ENCODE results near the gene NELL1.

The NELL1 gene

DNA sequence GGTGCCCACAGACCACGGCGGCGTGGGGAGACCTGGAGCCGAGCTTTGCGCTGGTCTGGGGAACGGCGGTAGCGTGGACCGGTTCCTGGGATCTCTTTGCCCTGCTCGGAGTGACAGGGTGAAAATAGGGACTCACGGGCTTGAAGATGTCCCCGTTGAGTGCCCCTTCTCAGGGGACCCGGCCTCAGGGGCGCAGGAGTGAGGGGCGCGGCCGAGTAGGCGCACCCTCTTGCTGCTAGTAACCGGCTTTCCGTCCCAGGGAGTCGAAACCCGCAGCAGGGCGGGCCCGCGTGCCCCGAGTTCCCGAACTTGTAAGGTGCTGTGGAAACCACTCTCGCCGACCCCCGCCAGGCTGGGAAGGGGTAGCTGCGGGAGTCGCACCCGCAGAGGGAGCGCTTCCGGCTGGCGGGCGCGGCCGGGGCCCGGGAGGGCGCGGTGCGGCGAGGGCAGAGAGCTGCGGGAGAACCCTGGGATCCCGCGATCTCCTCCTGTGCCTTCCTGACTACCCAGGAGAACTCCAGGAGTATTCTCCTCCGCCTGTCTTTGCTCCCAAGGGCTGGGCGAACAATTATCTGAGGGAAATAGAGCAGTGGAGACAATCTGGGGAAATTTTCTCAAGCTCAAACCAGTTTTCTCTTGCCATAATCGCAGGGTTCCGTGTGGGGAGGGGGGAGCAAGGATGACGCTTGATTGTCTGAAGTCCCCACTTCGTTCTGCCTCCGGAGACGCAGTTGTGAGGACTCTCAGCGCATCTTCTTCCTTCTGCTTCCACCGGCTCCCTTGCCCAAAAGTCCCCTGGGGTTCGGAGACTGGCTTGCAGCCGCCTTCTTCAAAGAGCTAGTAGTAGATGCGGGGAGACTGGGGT, 666 bp downstream of the NELL1 start:
- no peak for DNase-seq

DNA sequence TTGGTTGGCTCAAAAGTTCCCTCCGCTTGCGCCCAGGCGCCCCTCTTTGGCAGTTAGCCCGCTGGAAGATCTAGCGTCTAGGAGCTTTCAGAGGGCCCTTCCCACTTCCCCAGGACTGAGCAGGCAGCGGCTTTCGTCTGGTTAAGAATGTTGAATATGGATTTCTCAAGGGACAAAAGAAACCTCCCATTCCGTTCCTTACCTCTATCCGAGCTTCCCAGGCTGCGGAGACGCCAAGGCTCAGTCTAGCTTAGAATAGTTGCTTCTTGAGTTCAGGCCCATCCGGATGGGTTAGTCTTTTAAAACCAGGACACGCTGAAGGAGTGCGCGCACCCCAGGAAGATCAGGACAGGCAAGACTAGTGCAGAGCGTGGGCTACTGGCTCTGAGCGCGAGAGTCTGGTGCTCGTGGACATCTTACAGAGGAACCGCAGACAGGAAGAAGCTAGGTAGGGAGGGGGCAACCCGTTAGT, 1.6 kb downstream of the NELL1 start:
- DNase-seq, result no peak

DNA sequence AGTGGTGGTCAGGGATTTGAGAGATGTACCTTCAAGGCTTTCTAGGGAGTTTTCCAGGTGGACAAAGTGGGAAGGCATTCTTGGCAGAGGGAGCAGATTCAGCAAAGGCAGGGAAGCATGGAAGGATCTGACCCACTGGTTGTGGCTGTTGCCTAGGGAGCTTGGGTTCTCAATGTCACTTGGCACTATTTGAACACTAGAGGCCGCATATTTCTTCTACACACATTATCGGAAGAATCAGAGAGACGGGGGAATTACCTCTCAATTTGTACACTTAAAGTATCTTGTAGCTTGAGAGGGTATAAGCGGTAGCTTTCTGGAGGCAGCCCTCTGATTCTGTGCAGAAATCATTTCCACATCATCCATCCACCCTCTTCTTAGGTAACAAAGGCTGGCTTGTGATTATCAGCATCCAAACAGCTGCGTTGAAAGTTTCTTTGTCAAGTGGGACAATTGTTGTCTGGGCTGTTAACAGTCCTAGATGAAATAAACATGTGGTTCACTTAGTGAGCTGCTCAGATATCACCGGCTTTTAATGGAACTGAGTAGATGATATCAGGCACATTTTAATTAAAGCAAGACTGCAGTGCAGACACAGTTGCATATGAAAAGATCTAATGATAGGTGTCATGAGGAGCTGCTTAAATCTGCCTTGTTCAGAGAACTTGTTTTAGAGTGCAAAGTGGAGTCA, 2.6 kb downstream of the NELL1 start:
- no peak for DNase-seq

DNA sequence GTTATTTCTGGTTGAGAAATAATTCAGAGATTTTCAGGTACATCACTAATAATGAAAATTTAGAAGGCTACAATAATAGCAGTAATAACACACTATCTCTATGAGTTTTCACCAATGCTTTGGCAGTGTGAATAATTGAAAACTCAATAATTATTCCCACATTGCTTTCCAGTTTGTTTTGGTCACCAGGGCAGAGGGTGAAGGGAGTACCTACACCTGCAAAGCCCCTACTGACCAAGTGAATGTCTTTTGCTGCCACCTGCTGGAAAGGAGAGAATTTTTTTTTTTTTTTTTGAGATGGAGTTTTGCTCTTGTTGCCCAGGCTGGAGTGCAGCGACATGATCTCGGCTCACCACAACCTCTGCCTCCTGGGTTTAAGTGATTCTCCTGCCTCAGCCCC, 3.2 kb downstream of the NELL1 start:
- peak in 1 of 2 donors; percentile 5 for DNase-seq

DNA sequence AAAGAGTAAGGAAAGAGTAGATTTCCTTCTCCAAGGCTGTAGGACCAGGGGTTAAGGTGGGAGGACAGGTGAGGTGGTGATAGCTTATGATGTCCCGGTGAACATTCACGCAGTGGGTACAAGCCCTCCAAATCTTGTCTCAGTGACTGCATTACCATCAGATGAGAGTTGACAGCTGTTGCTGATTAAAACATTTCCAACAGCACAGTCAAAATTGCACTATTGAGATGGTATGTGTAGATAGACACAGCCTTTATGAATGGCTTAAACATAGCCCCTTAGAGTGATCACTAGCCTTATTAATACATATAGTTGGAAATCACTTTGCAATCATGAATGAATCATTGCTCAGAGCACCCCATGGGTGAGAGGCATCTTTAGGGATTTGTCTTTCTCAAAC, 7.3 kb downstream of the NELL1 start:
- DNase-seq, result no peak

DNA sequence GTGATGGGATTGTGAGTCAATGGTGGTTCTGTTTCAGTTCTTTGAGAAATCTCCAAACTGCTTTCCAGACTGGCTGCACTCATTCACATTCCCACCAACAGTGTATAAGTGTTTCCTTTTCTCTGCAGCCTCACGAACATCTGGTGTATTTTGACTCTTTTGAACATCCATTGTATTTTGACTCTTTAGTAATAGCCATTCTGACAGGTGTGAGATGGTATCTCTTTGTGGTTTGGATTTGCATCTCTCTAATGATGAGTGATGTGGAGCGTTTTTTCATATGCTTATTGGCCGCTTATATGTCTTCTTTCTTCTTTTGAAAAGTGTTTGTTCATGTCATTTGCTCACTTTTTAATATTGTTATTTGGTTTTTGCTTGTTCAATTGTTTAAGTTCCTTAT, 19.4 kb downstream of the NELL1 start:
- no peak for DNase-seq

DNA sequence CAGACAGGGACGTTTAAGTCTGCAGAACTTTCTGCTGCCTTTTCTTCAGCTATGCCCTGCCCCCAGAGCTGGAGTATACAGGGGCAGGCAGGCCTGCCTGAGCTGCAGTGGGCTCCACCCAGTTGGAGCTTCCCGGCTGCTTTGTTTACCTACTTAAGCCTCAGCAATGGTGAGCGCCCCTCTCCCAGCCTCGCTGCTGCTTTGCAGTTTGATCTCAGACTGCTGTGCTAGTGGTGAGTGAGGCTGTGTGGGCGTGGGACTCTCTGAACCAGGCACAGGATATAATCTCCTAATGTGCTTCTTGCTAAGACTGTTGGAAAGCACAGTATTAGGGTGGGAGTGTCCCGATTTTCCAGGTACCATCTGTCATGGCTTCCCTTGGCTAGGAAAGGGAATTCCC, 38.5 kb downstream of the NELL1 start:
- no peak for DNase-seq

DNA sequence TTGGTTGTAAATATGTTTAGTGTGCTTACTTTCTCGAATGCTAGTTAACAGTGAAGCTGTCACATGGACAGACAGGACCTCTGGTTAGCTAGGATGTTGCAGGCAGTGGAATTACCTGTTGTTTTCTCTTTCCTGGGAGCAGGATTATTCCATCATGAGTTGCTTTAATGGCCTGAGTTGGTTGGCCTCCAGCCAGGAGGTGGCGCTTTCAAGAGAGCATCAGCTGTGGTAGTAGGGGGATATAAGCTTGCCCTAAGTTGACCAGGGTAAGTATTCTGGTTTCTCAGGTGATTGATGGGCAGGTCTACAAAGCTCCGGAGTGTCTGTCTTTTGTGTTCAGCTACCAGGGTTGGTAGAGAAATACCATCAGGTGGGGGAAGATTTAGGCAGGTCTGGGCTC, 43.5 kb downstream of the NELL1 start:
- no peak for DNase-seq

DNA sequence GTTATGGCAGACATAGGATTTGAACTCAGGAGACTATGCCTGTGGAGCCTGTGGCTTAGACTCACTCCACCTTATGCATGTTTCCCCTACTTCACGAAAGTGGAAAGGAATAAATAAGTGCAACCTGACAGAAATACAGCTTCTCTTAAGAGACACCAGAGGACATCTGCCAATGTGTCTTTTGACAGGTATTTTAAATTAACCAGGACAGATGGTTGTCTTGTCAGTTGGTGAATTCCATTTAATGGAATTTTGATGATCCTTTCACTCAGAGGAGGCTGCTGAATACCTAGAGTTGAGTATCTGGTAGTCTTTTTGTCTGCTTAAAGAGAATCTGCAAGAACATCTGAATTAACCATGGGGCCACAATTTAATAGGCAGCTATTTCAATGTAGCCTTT, 46.1 kb downstream of the NELL1 start:
- DNase-seq, result no peak

DNA sequence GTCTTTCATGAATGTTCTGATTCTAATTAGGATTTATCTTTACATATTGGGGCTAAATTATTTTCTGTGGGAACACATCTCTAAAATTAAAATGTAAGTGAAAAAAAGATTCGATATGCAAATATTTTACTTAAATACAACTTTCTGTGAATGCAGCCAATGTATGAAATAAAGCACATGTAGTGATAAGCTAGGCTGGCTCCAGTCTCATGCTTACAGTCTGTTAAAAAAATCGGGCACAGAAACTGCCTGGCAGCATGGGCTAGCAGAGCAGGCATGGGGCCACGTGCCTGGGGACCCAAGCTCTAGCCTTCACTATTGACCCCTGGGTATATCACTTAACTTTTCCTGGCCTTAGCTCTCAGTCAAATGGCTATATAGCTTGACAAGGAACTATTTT, 46.5 kb downstream of the NELL1 start:
- DNase-seq, result no peak

DNA sequence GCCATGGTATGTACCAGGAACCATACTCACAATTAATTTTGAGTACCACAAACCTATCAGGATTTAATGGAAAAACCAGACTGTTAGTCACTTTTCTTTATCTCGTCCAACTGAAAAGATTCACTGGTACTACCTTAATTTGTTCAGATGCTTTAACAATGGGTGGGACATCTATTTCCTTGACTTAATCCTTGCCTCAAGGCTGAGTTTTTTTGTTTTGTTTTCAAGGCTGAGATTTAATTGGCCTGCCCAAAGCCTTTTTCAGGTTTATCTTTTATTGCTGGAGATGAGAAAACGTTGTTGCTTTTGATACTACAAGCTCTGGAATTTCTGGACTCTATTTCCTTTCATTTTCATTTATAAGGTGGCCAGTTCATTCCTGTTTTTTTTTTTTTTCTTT, 50.4 kb downstream of the NELL1 start:
- no peak for DNase-seq

DNA sequence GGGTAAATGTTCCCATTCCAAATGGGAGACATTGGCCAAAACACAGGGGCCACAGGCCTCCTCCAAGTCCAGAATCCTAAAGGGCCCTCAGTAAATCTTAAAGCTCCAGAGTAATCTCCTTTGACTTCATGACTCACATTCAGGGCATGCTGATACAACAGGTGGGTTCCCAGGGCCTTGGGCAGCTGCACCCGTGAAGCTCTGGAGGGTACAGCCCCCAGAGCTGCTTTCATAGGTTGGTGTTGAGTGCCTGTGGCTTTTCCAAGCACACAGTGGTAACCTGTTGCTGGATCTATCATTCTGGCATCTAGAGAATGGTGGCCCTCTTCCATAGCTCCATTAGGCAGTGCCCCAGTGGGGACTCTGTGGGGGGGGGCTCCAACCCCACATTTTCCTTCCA, 54.0 kb downstream of the NELL1 start:
- no peak for DNase-seq

DNA sequence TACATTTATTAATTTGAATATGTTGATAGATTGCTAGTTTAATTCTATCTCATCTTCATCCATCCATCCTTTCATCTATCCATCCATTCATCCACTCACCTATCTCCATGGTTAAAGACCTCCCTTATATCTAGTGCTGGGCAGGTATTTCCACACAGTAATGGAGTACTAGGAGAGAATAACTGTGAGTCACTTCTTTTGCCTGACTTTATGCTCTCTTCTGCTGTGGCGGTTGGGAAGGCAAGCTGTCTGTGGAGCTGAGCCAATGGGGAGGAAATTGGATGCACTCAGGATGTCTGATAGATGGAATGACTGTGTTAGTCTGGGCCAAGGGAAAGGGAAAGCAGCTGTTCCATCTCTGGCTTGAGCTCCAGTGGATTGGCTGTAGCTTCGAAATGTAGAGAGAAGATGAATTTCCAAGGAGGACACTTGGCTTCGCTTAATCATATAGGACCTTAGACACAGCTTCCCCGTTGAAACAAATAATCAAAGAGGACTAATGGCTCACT, 60.3 kb downstream of the NELL1 start:
- no peak for DNase-seq

DNA sequence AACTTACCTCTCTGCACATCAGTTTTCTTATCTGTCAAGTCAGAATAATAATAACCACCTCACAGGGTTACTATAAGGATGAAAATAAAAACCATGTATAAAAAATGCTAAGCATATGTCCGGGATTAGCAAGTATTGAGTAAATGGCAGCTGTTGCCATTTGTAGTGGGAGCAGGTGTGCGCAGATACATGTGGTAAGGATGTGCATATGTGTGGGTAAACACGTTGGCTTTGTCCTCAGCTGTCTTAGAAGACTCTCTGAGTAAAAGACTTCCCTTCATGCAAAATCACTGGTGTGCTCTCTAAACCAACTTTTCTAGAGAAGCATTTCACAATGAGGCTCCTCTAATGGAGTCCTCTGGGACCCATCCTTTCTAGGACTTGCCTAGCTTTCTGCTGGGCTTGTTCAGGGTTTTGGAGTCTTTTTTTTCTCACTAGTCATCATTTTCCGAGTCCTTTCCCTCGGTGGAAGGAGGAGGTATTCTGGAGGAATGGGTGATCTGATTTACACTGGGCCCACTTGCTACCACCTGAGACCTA, 62.4 kb downstream of the NELL1 start:
- DNase-seq, result no peak

DNA sequence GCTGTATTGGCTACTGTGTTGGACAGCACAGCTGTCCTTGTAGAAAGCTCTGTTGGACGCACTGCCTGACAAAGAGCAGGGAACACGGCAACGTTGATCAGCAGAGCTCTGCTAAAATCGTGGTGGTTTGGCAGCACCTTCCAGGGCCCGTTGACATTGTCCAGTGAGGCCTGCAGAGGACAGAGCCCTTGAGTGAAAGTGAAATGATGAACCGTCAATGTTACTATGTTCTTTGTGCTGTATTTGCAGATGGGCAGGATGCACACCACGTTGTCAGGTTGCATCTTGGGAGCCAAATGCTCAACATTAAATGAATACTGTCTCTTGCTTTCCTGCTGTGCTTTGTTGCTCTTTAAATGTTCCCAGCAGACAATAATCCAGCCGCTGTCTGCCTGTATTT, 69.7 kb downstream of the NELL1 start:
- no peak for DNase-seq

DNA sequence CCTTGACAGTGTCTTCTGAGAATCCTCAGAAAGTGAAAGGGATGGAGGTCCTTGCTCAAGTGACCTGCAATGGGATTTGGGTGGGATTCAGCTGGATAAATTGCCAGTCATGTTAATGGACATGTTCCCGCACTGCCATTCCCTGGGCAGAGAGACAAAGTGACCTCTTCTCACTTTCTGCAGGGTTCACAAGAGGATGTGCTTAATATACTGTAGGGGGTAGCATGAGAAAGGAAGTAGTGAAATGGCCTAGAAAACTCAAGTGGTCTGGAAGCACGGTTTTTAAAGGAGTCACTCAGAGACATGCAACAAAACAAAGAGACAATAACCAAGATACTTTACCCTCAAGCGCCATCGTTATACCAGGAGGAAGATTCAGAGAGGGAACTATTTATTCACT, 70.2 kb downstream of the NELL1 start:
- no peak for DNase-seq

DNA sequence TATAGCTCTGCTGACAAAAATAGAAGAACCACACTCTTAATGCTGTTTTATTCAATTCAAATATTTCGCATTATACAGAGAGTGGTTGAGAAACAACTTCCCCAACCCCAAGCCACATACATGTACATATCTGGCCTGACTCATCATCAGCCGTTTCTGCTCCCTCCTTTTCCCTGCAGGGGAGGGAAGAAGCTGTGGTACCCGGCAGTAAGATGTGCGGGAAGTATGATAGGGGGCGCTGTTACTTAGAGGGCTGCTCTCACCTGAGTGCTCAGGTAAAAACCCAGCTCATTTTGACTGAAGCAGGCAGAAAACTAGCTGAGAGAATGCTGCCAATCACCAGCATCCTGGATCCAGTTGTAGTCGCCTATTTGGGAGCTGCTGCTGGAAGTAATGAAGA, 85.5 kb downstream of the NELL1 start:
- DNase-seq, result no peak

DNA sequence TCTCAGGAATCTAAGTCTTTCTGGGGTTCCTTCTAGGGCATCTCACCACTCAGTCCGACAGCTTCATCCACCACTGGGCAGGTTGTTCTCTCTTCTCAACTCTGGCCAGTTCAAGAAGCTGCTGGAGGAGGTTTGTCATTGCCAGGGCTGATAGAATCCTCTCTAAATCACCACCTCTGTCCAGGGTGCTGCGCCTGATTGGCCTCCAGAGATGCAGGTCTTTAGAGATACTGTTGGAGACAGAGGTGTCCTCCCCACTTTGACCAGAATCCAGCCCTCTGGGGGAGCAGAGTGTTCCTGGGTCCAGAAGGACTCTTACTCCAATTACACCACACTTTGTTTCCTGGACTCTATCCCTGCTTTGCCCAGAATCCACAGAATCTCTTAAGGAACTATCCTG, 90.2 kb downstream of the NELL1 start:
- no peak for DNase-seq

DNA sequence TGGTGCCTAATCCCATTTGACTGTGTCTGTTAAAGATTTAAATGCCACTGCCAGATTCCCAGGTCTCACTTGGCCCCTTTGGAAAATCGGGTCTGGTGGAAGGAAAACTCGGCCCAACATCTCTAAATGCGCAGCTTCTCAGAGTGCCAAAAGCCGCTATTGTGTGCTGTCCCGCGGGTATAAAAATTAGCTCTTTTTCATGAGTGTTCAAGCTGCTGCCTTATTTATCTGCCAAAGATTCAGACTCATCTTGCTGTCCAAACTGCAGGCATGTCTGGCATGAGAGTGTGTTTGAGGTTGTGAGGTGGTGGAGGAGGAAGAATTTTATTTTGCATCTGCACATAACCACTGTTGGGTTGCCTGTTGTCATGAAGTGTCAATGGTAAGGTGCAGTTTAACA, 91.4 kb downstream of the NELL1 start:
- DNase-seq, result no peak

DNA sequence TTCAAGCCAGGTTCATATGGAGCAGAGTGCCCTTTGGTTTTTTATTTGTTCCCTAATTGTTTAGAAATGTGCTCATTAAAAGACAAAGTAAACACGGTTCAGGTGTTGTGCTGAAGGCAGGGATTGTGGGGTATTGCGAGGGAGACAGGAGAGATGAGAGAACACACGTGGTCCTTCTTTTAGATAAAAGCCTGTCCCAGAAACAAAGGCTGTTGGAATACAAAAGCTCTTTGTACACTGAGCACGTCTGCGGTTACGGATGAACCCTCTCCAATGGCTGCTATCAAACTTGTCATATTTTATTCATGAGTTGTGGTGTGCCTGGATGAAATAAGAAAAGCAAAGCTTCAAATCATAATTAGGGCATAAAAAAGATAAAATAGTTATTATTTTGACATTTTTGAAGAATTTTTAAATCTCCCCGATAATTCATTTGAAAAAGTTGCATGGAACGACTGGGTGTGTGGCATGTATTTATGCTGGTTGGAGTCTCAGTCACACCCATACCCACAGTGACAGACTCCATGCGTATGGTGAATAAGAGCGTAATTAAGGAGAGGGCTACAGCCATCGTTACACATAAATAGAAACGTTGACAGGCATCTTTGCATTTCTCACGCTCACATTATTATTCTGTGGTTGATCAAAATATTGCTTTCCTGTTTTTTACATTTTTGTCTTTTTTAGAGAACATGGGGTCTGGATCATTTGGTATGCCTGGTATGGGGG, 92.9 kb downstream of the NELL1 start:
- DNase-seq, result no peak

DNA sequence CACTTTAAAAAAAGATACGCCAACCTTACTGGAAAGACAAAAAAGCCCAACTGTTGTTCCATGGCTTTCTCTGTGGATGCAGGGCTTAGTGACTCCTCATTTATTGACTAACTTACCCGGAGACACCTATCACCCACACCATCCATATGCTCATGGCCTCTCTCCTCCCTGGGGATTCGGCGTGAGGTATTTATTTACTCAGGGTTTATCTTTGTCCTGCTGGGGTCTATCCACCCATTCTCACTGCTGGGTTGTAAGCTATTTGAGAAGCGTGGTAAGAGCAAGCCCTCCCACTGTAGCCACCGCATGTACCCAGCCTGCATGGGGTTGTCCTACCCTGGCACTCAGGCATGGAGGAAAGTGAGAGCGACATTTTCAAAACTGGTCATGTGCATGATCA, 93.6 kb downstream of the NELL1 start:
- DNase-seq, result no peak

DNA sequence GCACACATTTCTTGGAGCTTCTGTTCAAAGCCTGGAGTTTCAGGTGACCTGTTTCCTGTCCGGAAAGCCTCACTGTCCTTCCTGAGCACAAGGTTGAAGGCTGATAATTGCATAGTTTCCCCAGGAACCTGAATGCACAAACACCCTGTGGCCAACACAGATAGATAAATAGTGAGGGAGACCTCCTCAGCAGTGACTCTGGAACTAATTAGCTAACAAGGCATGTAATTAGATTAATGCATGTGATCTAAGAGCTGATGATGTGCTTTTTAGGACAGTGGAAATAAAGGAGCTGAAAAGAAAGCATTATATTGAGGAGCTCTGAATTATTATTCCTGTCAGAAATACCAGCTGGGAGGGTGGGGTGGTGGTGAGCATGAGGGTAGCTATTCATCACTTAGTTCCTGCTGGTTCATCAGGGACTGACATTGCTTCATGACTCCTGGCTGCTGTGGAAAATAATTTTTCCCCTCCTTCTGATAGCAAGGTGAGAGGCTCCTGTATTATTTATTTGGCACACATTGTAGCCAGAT, 101.1 kb downstream of the NELL1 start:
- DNase-seq, result no peak

DNA sequence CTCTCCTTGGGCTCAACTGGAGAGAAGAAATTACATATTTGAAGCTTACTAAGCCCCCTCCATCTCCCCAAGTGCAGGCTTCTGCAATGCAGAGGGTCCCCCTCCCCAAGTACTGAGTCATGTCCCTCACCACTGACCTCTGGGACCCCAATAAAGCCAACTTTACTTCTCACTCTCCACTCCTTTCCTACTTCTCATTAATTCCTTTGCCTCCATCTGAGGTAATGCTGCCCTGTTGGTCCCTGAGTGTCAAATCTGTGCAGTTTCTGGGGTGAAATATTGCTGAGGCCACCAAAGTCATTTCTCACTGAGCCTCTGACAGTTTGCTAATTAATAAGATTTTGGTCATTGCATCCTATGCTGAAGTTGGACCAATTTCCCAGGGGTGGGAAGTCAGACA, 101.6 kb downstream of the NELL1 start:
- no peak for DNase-seq
